AG04450 (cell line): ENCODE measurements around the gene C7orf33. TPM values are rescaled to one million over a fixed set of nuclear protein-coding genes. Genes with fewer than 3 reads are reported as not detected.
"Not testable (repeated sequence)": the region's sequence is repeated elsewhere in the genome, so short reads cannot be mapped to it uniquely, and the experiment has no call there.

Experiments
- CTCF ChIA-PET: fragments of 300-600, 350-600 bp; formaldehyde crosslinking; extraction: SDS; loops from one replicate; lab custom pipeline; 2022; ENCODE audit warnings: antibody characterized with exemption, inconsistent platforms; lab: Charles Lee
- POLR2A ChIA-PET: fragments of 350-600 bp; formaldehyde crosslinking; extraction: SDS; loops from one replicate; lab custom pipeline; 2021; ENCODE audit warnings: antibody characterized with exemption, inconsistent platforms; lab: Yijun Ruan, JAX
- DNase-seq: peaks from one replicate; pipeline ENCODE4 v3.0.0-alpha.2; 2011; ENCODE audit warnings: low read depth, low spot score
- H3K27ac ChIP-seq: one replicate; pipeline ENCODE4 v1.5.1; 2012; ENCODE audit warnings: low read depth, low read length, control low read depth
- H3K27me3 ChIP-seq: one replicate; pipeline ENCODE4 v1.6.0; 2012; ENCODE audit warnings: low read length; ENCODE audit not compliant: control insufficient read depth, insufficient read depth
- H3K4me3 ChIP-seq: 2 replicates; pipeline ENCODE4 v1.5.1; 2011; ENCODE audit warnings: mild to moderate bottlenecking, low read depth, low read length, control low read depth
- H3K9me3 ChIP-seq: 2 replicates; pipeline ENCODE4 v1.5.1; 2012; ENCODE audit warnings: low read length; ENCODE audit not compliant: control insufficient read depth, insufficient read depth
- polyA plus RNA-seq: library from polyadenylated mRNA; depleted of rRNA; stranded (reverse); fragments of >200 nt; gene quantifications from 2 replicates; pipeline ENCODE4 v1.2.3, GENCODE V29; 2011
- TF ChIP-seq, protein P1 (sequence below): IDR thresholded peaks from 2 replicates; pipeline ENCODE4 v1.5.1; 2011; ENCODE audit warnings: low read depth, low read length, control low read depth, inconsistent platforms

Gene C7orf33
- polyA plus RNA-seq, 1 experiment = not detected

DNA sequence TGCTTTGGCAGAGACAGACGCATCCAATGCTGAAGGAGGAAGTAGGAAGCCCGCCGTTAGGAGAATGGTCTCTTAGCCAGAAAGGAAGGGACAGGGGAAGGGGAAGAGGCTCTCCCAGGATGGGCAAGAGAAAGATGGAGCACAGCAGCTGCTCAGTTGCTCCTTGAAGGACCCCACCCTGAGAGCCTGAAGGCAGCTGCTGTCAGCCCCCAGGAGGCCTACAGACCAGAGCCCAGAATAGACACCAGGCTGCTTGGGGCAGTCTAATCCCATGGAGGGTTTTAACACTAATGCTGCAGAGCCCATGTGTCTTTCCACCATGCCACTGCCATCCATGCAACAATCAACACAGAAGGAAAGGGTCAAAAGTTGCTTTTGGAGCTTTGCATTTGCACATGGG, 3.5 kb upstream of the C7orf33 start:
- DNase-seq = no peak
- ChIA-PET CTCF (interaction anchor here (1.3 kb wide), 1 partner anchor 376 kb away, joined by 4 read pairs; no protein-coding TSS in a partner anchor), POLR2A (no interaction called here)
- Histone ChIP-seq H3K4me3 (no peak overlapping the region), H3K9me3 (no peaks in the 10 kb centered on the region), H3K27ac (no peak overlapping the region), H3K27me3 (peaks cover 4% of the 10 kb centered on the region)
- TF ChIP-seq, protein P1, sequence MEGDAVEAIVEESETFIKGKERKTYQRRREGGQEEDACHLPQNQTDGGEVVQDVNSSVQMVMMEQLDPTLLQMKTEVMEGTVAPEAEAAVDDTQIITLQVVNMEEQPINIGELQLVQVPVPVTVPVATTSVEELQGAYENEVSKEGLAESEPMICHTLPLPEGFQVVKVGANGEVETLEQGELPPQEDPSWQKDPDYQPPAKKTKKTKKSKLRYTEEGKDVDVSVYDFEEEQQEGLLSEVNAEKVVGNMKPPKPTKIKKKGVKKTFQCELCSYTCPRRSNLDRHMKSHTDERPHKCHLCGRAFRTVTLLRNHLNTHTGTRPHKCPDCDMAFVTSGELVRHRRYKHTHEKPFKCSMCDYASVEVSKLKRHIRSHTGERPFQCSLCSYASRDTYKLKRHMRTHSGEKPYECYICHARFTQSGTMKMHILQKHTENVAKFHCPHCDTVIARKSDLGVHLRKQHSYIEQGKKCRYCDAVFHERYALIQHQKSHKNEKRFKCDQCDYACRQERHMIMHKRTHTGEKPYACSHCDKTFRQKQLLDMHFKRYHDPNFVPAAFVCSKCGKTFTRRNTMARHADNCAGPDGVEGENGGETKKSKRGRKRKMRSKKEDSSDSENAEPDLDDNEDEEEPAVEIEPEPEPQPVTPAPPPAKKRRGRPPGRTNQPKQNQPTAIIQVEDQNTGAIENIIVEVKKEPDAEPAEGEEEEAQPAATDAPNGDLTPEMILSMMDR = no peak

GRCh38 chr7:148588168-148588567, 2.4 kb upstream of the C7orf33 start:
- CTCF ChIA-PET = interaction anchor here (1.3 kb wide), 1 partner anchor 375 kb away, joined by 4 read pairs; no protein-coding TSS in a partner anchor

GRCh38 chr7:148588670-148589131, 1.9 kb upstream of the C7orf33 start:
- H3K27me3 ChIP-seq = peaks cover 4% of the 10 kb centered on the region
- POLR2A ChIA-PET = no interaction called here
- TF ChIP-seq, protein P1 = no peak
- DNase-seq = no peak
- no peak overlapping the region for H3K4me3 ChIP-seq
- no peak overlapping the region for H3K27ac ChIP-seq
- H3K9me3 ChIP-seq = no peaks in the 10 kb centered on the region
- CTCF ChIA-PET = no interaction called here

More at GRCh38 chr7:148588168-148588567, 2.4 kb upstream of the C7orf33 start:
- no peaks in the 10 kb centered on the region for H3K9me3 ChIP-seq
- POLR2A ChIA-PET = no interaction called here
- H3K27me3 ChIP-seq = peaks cover 4% of the 10 kb centered on the region
- H3K4me3 ChIP-seq = no peak overlapping the region
- TF ChIP-seq, protein P1 = no peak
- no peak overlapping the region for H3K27ac ChIP-seq
- DNase-seq = no peak

DNA sequence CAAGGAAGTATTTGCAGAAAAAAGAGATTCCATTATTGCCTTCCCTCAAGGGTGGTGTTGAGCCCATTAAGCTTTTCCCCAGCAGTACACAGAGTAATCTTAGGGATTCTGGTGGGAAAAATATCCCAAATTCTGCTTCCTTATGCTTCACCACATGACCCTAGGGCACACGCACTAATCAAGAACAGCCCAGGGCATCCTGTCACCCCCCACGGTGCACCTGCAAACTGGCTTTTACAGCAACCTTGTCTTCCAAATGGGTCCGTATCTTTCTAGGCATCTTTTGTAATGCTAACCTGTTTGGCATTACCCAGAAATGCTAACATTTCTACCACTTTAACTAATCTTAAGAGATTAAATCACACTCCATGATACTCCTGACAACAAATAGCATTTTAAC, 926 bp upstream of the C7orf33 start:
- TF ChIP-seq, protein P1 = no peak
- DNase-seq = no peak
- no peak overlapping the region for H3K27ac ChIP-seq
- CTCF ChIA-PET = no interaction called here
- H3K4me3 ChIP-seq = no peak overlapping the region
- H3K27me3 ChIP-seq = peaks cover 4% of the 10 kb centered on the region
- POLR2A ChIA-PET = no interaction called here
- no peaks in the 10 kb centered on the region; the same call in 1 of the 2 replicates for H3K9me3 ChIP-seq

DNA sequence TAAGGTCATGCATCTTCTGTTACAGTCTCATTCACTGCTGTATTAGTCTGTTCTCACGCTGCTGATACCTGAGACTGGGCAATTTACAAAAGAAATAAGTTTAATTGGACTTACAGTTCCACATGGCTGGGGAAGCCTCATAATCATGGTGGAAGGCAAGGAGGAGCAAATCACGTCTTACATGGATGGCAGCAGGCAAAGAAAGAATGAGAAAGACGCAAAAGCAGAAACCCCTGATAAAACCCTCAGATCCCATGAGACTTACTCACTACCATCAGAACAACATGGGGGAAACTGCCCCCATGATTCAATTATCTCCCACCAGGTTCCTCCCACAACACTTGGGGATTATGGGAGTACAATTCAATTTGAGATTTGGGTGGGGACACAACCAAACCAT, 5.8 kb downstream of the C7orf33 start:
- H3K27ac ChIP-seq, CTCF ChIA-PET, H3K4me3 ChIP-seq, DNase-seq, POLR2A ChIA-PET, H3K27me3 ChIP-seq, H3K9me3 ChIP-seq: not testable (repeated sequence)

GRCh38 chr7:148598351-148598750, 7.8 kb downstream of the C7orf33 start:
- DNase-seq = no peak
- no peaks in the 10 kb centered on the region; the same call in 1 of the 2 replicates for H3K9me3 ChIP-seq
- no peaks in the 10 kb centered on the region for H3K27me3 ChIP-seq
- H3K27ac ChIP-seq = no peak overlapping the region
- TF ChIP-seq, protein P1 = no peak
- ChIA-PET POLR2A (no interaction called here), CTCF (no interaction called here)
- H3K4me3 ChIP-seq = no peak overlapping the region
